HUES6 (cell line): ENCODE data around the gene FOXI1.
"Not testable (repeated sequence)": the region's sequence is repeated elsewhere in the genome, so short reads cannot be mapped to it uniquely, and the experiment has no call there.

Source experiments
- H3K27ac ChIP-seq: 2 replicates; pipeline ENCODE4 v1.7.0; 2013; ENCODE audit warnings: low read depth, mild to moderate bottlenecking, low read length, inconsistent platforms
- H3K27me3 ChIP-seq: 2 replicates; pipeline ENCODE4 v1.6.1; 2013; ENCODE audit warnings: low read length; ENCODE audit not compliant: control insufficient read depth, insufficient read depth
- H3K36me3 ChIP-seq: 2 replicates; pipeline ENCODE4 v1.6.1; 2013; ENCODE audit warnings: low read length; ENCODE audit not compliant: control insufficient read depth, insufficient read depth
- H3K4me1 ChIP-seq: 2 replicates; pipeline ENCODE4 v1.6.1; 2013; ENCODE audit warnings: low read length; ENCODE audit not compliant: control insufficient read depth, insufficient read depth
- H3K4me3 ChIP-seq: 2 replicates; pipeline ENCODE4 v1.5.1; 2013; ENCODE audit warnings: low read depth, low read length
- H3K9ac ChIP-seq: one replicate; pipeline ENCODE4 v1.6.1; 2013; ENCODE audit warnings: mild to moderate bottlenecking, low read length
- H3K9me3 ChIP-seq: 2 replicates; pipeline ENCODE4 v1.6.1; 2013; ENCODE audit warnings: low read depth, low read length; ENCODE audit not compliant: control insufficient read depth, insufficient read depth

Gene FOXI1

GRCh38 chr5:170131235-170131634, 25.5 kb downstream of the FOXI1 start:
- H3K4me3 ChIP-seq, result no peak overlapping the region
- H3K27ac ChIP-seq, result no peak overlapping the region
- no peaks in the 10 kb centered on the region for H3K4me1 ChIP-seq
- no peak overlapping the region for H3K9ac ChIP-seq
- H3K9me3 ChIP-seq, result 0 out of 2 replicates have a peak, but pooled peaks cover 2% of the 10 kb centered on the region
- no peaks in the 10 kb centered on the region for H3K27me3 ChIP-seq
- H3K36me3 ChIP-seq, result no peaks in the 10 kb centered on the region

- Histone ChIP-seq H3K4me1 (no peaks in the 10 kb centered on the region), H3K27ac (no peak overlapping the region), H3K36me3 (no peaks in the 10 kb centered on the region), H3K4me3 (no peak overlapping the region), H3K9me3 (no peaks in the 10 kb centered on the region), H3K9ac (no peak overlapping the region), H3K27me3 (no peaks in the 10 kb centered on the region)
Measured at GRCh38 chr5:170132269-170132975, 26.7 kb downstream of the FOXI1 start.

GRCh38 chr5:170132976-170133448, 27.3 kb downstream of the FOXI1 start:
- H3K4me3 ChIP-seq, result no peak overlapping the region
- H3K27ac ChIP-seq, result no peak overlapping the region
- H3K9me3 ChIP-seq, result no peaks in the 10 kb centered on the region
- H3K9ac ChIP-seq, result no peak overlapping the region
- H3K36me3 ChIP-seq, result no peaks in the 10 kb centered on the region
- no peaks in the 10 kb centered on the region for H3K4me1 ChIP-seq
- no peaks in the 10 kb centered on the region for H3K27me3 ChIP-seq

- Histone ChIP-seq H3K27ac (no peak overlapping the region), H3K4me3 (no peak overlapping the region), H3K27me3 (no peaks in the 10 kb centered on the region), H3K36me3 (no peaks in the 10 kb centered on the region), H3K9ac (no peak overlapping the region), H3K9me3 (no peaks in the 10 kb centered on the region), H3K4me1 (no peaks in the 10 kb centered on the region)
Measured at GRCh38 chr5:170135796-170136490, 30.2 kb downstream of the FOXI1 start.

- no peak overlapping the region for H3K9ac ChIP-seq
- H3K4me1 ChIP-seq, result no peaks in the 10 kb centered on the region
- H3K27ac ChIP-seq, result no peak overlapping the region
- H3K36me3 ChIP-seq, result no peaks in the 10 kb centered on the region
- no peaks in the 10 kb centered on the region for H3K9me3 ChIP-seq
- no peak overlapping the region for H3K4me3 ChIP-seq
- no peaks in the 10 kb centered on the region for H3K27me3 ChIP-seq
Measured at GRCh38 chr5:170136506-170136905, 30.8 kb downstream of the FOXI1 start.

GRCh38 chr5:170137694-170138214, 32.1 kb downstream of the FOXI1 start:
- H3K4me1 ChIP-seq, result no peaks in the 10 kb centered on the region
- no peak overlapping the region for H3K4me3 ChIP-seq
- no peak overlapping the region for H3K27ac ChIP-seq
- no peaks in the 10 kb centered on the region for H3K9me3 ChIP-seq
- H3K36me3 ChIP-seq, result no peaks in the 10 kb centered on the region
- no peak overlapping the region for H3K9ac ChIP-seq
- H3K27me3 ChIP-seq, result no peaks in the 10 kb centered on the region

GRCh38 chr5:170138273-170138672, 32.6 kb downstream of the FOXI1 start:
- H3K9me3 ChIP-seq, result no peaks in the 10 kb centered on the region
- H3K4me3 ChIP-seq, result no peak overlapping the region
- H3K27ac ChIP-seq, result no peak overlapping the region
- H3K4me1 ChIP-seq, result no peaks in the 10 kb centered on the region
- no peaks in the 10 kb centered on the region for H3K36me3 ChIP-seq
- H3K9ac ChIP-seq, result no peak overlapping the region
- H3K27me3 ChIP-seq, result no peaks in the 10 kb centered on the region

- Histone ChIP-seq H3K27me3 (no peaks in the 10 kb centered on the region), H3K4me3 (no peak overlapping the region), H3K27ac (no peak overlapping the region), H3K9ac (no peak overlapping the region), H3K9me3 (no peaks in the 10 kb centered on the region), H3K36me3 (no peaks in the 10 kb centered on the region), H3K4me1 (no peaks in the 10 kb centered on the region)
Measured at GRCh38 chr5:170139786-170140335, 34.2 kb downstream of the FOXI1 start.

- not testable (repeated sequence) for H3K27ac ChIP-seq, H3K9me3 ChIP-seq, H3K36me3 ChIP-seq, H3K9ac ChIP-seq, H3K27me3 ChIP-seq, H3K4me1 ChIP-seq, H3K4me3 ChIP-seq
Measured at GRCh38 chr5:170141196-170141595, 35.5 kb downstream of the FOXI1 start.

GRCh38 chr5:170141636-170142035, 35.9 kb downstream of the FOXI1 start:
- H3K4me1 ChIP-seq, result no peaks in the 10 kb centered on the region
- H3K27me3 ChIP-seq, result no peaks in the 10 kb centered on the region
- no peak overlapping the region for H3K4me3 ChIP-seq
- H3K9ac ChIP-seq, result no peak overlapping the region
- no peaks in the 10 kb centered on the region for H3K9me3 ChIP-seq
- no peaks in the 10 kb centered on the region for H3K36me3 ChIP-seq
- no peak overlapping the region for H3K27ac ChIP-seq

- no peak overlapping the region for H3K4me3 ChIP-seq
- no peaks in the 10 kb centered on the region for H3K4me1 ChIP-seq
- no peak overlapping the region for H3K9ac ChIP-seq
- no peak overlapping the region for H3K27ac ChIP-seq
- no peaks in the 10 kb centered on the region for H3K36me3 ChIP-seq
- no peaks in the 10 kb centered on the region for H3K9me3 ChIP-seq
- no peaks in the 10 kb centered on the region for H3K27me3 ChIP-seq
Measured at GRCh38 chr5:170142196-170142595, 36.5 kb downstream of the FOXI1 start.
